HFFc6 (cell line): Measurements from ENCODE around the gene THUMPD1. TPM values are rescaled to one million over a fixed set of nuclear protein-coding genes. Genes with fewer than 3 reads are reported as not detected.
A peak's percentile ranks its signal among the peaks of the same experiment; 100 is the strongest.

Source experiments
- DNase-seq: peaks from one replicate; pipeline ENCODE4 v3.0.0-alpha.2; 2018
- H3K27ac Mint-ChIP-seq: 2 replicates; pipeline ENCODE4 v1.8.0; 2020; ENCODE audit warnings: mild to moderate bottlenecking, mixed read lengths
- H3K27me3 Mint-ChIP-seq: 2 replicates; pipeline ENCODE4 v1.8.0; 2021; ENCODE audit warnings: mild to moderate bottlenecking, moderate library complexity, mixed read lengths; ENCODE audit not compliant: insufficient read depth
- H3K36me3 Mint-ChIP-seq: 2 replicates; pipeline ENCODE4 v1.8.0; 2021; ENCODE audit warnings: low read depth, mixed read lengths
- H3K4me1 Mint-ChIP-seq: 2 replicates; pipeline ENCODE4 v1.8.0; 2020; ENCODE audit warnings: low read depth, mixed read lengths
- H3K4me3 Mint-ChIP-seq: 2 replicates; pipeline ENCODE4 v1.8.0; 2020; ENCODE audit warnings: mild to moderate bottlenecking, moderate library complexity, mixed read lengths
- H3K9me3 Mint-ChIP-seq: 2 replicates; pipeline ENCODE4 v1.8.0; 2020; ENCODE audit warnings: mild to moderate bottlenecking, mixed read lengths
- CTCF ChIP-seq: fragments of 200-600 bp; sonication (generic); IDR thresholded peaks from 2 replicates; pipeline ENCODE4 v1.5.0; 2021; ENCODE audit warnings: antibody characterized with exemption, mild to moderate bottlenecking
- total RNA-seq, 6 experiments: library from RNA; stranded (reverse); fragmentation: NEBNext Ultra II Directional; extraction: Animal tissue kit (Norgen Biotek cat#: 25700); gene quantifications; 2 replicates in 1 of 6; 3 replicates in 5 of 6; pipeline ENCODE4 v1.2.3, GENCODE V29; 2021

Gene THUMPD1
- total RNA-seq, 6 experiments from 2014 or later: 21.9 to 26.1 (median 24.3) TPM

- Mint-ChIP-seq H3K4me3 (no peak overlapping the region), H3K9me3 (no peaks in the 10 kb centered on the region), H3K27me3 (peaks cover 4% of the 10 kb centered on the region; the same call in 1 of the 2 replicates), H3K4me1 (no peaks in the 10 kb centered on the region), H3K27ac (no peak overlapping the region), H3K36me3 (no peaks in the 10 kb centered on the region)
- DNase-seq: no peak
- no peak for TF ChIP-seq CTCF
Observed at GRCh38 chr16:20747030-20747816, 5.6 kb upstream of the THUMPD1 start.

- no peak for TF ChIP-seq CTCF
- H3K9me3 Mint-ChIP-seq: no peaks in the 10 kb centered on the region
- no peaks in the 10 kb centered on the region for H3K36me3 Mint-ChIP-seq
Observed at GRCh38 chr16:20746461-20746860, 4.8 kb upstream of the THUMPD1 start.

GRCh38 chr16:20744922-20745440, 3.4 kb upstream of the THUMPD1 start:
- Mint-ChIP-seq H3K4me1 (peaks cover 8% of the 10 kb centered on the region), H3K36me3 (peaks cover 5% of the 10 kb centered on the region; the same call in 1 of the 2 replicates), H3K4me3 (no peak overlapping the region), H3K27me3 (peaks cover 4% of the 10 kb centered on the region; the same call in 1 of the 2 replicates), H3K9me3 (no peaks in the 10 kb centered on the region), H3K27ac (no peak overlapping the region)
- DNase-seq: no peak
- TF ChIP-seq CTCF: no peak

More at GRCh38 chr16:20746461-20746860, 4.8 kb upstream of the THUMPD1 start:
- no peaks in the 10 kb centered on the region for H3K4me1 Mint-ChIP-seq
- peaks cover 1% of the 10 kb centered on the region; the same call in 1 of the 2 replicates for H3K27me3 Mint-ChIP-seq
- H3K27ac Mint-ChIP-seq: no peak overlapping the region
- no peak overlapping the region for H3K4me3 Mint-ChIP-seq
- DNase-seq: no peak

GRCh38 chr16:20743591-20743990, 2.0 kb upstream of the THUMPD1 start:
- Mint-ChIP-seq H3K27ac (no peak overlapping the region), H3K4me1 (peaks cover 8% of the 10 kb centered on the region)
- TF ChIP-seq CTCF: no peak

GRCh38 chr16:20740901-20741521, 607 bp downstream of the THUMPD1 start:
- Mint-ChIP-seq H3K27me3 (peaks cover 4% of the 10 kb centered on the region; the same call in 1 of the 2 replicates), H3K9me3 (no peaks in the 10 kb centered on the region), H3K36me3 (peaks cover 18% of the 10 kb centered on the region), H3K27ac (peak overlapping the region; percentile 89), H3K4me1 (peaks cover 8% of the 10 kb centered on the region), H3K4me3 (peak overlapping the region; percentile 98)
- TF ChIP-seq CTCF: no peak
- peak; percentile 67 for DNase-seq

More at GRCh38 chr16:20743591-20743990, 2.0 kb upstream of the THUMPD1 start:
- Mint-ChIP-seq H3K27me3 (peaks cover 4% of the 10 kb centered on the region; the same call in 1 of the 2 replicates), H3K9me3 (no peaks in the 10 kb centered on the region), H3K4me3 (no peak overlapping the region), H3K36me3 (peaks cover 5% of the 10 kb centered on the region; the same call in 1 of the 2 replicates)
- DNase-seq: no peak
